Measurements from ENCODE around the gene RASSF7.

Gene RASSF7

DNA sequence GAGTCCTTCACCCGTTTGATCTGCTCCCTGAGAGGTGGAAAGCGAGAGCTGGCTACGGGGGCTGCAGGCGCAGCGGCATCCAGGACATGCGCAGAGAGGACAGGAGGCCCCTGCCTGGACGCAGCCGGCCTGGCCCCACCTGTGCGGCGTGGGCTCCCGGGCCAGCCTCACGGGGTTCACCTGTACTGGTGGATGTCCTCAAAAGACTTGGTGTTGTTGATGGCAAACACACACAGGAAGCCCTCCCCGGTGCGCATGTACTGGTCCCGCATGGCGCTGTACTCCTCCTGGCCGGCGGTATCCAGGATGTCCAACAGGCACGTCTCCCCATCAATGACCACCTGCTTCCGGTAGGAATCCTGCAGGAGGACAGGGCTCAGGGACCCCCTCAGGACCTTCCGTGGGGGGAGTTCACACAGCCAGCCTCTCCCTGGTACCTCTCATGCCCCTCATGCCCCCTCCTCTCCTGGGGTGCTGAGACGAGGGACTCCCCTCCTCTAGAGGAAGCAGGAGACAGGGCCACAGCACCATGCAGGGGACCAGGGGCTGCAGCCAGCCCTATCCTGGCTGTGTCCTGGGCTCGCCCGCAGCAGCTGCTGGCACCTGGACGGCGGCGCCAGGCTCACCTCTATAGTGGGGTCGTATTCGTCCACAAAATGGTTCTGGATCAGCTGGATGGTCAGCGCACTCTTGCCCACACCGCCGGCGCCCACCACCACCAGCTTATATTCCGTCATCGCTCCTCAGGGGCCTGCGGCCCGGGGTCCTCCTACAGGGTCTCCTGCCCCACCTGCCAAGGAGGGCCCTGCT, 27.0 kb upstream of the RASSF7 start:
- DNase-seq, result no peak

DNA sequence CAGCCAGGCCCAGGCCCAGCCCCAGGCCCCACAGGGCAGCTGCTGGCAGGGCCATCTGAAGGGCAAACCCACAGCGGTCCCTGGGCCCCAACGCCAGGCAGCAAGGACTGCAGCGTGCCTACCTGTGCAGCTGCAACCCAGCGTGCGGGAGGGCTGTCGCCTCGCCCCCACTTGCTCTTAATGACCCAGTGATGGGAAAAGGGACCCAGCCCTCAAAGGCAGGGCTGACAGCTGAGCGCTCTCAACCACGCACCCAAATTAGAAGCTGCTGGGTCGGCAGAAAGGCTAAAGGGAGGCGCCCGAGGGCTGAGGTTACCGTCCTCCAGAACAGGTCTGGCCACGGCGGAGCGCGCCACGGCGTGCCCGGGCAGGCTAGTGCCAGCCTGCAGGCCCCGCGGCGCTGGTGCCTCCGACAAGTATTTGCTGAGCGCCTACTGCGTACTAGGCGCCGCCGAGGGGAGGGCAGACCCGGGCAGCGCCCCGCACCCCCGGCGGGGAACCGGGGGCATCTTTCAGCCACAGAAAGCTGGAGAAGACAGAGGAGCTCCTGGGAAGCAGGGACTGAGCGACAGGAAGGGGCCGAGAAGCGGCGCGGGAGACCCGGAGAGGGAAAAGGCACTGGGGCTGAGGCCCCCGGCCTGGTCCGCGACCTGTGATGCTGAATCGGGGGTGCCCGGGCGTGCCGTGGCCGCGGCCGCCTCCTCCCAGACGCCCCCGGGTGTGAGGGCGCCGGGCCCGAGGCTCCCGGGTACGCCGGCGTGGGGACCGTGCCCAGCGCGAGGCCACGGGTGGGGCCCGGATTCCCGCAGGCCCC, 26.2 kb upstream of the RASSF7 start:
- no peak for DNase-seq

DNA sequence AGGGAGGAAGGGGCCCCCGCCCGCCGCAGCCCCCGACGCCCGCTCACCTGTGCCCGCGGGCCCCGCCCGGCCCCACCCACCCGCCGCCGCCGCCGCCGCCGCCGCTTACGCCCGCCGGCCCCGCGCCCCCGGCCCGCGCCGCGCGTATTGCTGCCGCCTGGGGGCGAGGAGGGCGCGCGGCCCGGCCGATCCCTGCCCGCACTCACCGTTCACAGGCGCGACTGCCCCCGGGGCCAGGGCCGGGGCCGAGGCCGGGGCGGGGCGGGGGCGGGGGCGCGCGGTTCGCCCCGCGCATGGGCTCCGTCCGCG, 25.6 kb upstream of the RASSF7 start:
- no peak for DNase-seq

DNA sequence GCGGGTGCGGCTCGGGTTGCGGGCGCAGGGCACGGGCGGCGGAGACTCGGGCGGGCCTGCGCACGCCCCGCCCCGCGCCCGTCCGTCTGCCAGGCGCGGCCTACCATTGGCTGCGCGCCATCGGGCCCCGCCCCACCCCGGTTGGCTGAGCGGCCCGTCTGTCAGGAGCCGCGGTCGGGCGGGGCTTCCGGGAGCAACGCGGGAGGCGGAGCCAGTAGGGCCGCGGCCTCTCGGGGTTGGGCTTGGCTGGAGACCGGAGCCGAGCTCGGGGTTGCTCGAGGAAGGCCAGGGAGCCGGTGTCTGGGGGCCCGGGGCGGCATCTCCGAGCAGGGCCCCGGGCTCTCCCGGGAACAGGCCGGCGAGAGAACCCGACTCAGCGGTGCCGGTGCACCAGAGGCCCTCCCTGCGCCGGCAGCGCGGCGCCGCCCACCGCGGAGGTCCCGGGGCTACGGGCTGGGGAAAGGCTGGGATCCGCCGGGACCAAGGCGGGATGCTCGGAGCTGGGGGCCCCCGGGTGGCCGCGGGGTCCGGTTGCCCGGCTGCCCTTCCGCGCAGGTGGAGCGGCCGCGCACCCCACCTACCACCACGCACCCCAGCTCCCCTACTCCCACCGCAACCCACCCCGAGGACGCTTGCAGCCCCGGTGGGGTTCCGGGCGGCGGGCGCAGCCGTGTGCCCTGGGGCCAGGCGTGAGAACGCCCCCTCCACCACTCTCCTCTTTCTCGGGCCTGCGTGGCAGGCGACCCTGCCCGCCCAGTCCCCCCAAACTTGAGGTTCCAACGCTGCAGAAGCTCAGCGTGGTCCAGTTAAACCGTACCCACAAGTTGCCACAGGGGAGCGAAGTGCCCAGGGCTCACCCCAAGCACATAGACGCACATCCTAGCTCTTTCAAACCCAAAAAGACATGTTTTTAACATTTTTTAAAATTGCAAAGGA, 25.0 kb upstream of the RASSF7 start, which contains the start of gene HRAS:
TSS of gene HRAS (minus strand) at position 58 of the 936 bp plus-strand sequence.
- peak; percentile 92 for DNase-seq

DNA sequence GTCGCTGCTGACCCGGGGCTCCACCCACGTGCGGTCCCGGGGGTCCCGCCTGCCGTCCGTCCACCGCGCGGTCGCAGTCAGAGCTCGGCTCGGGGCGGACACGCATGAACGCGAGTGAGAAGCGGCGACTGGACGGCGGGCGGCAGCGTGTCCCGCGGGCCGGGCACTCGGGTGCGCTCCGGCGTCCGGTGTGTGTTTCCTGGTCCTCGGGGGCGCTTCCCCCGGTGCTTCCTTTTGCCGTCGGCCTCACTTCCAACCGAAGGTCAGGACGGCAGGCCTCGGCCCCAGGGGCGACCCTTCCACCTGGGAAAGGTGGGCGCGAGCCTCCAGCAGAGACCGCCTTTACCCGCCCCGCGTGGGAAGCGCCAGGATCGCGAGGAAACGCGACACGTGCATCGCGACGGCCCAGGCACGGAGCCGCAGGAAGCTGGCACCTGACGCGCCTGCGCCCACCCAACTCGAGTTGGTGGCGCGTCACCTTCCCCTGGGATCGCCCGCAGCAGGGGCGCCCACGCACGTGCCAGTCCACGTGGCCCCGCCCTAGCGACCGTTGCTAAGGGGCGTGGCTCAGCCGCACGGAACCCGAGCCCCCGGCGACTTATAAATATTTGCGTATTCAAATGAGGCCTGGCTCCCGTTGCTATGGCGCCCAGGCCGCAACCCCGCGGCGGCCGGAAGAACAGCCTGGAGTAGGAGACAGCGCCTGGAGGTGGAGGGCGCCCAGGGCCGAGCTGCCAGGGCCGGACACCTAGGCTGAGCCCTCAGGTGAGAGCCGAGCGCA, 23.7 kb upstream of the RASSF7 start, which contains the start of gene LRRC56:
TSS of gene LRRC56 (plus strand) at position 687 of the 781 bp plus-strand sequence. CDS start 3,158 bp downstream, outside the sequence.
- DNase-seq, result peak; percentile 72

DNA sequence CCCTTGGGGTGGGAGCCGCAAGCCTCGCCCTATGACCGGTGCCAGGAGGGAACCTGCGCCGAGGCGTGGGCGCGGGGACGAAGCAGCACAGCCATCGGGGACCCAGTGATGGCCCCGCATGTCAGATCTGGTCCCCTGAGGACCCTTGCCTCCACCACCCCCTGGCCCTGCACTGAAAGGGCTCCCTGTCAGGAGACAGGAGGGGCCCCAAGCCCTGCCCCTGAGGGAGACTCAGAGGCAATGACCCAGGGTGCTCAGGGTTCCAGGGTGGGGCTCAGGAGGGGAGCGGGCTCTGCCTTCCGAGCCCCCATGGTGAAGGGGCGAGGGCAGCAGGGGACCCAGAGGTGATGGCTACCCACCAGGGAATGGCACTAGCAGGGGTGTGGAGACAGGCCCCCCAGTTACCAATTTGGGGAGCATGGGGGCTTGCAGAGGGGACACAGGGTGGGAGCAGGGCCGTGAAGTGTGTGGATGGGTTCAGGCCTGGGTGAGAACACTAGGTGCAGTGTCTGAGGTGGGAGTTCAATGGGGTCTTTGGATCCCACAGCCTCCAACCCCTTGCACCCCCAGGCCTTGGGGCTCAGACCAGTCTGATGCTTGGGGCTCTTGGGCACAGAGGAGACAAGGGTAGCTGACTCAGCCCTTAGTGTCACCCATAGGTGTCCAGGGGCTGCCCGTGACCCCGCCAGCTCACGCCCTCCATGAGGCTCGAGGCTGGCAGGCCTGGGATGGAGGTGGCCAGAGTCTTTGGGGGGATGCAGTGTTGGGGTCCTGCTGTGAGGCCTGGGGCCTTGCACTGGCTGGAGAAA, 22.9 kb upstream of the RASSF7 start:
- DNase-seq, result no peak

DNA sequence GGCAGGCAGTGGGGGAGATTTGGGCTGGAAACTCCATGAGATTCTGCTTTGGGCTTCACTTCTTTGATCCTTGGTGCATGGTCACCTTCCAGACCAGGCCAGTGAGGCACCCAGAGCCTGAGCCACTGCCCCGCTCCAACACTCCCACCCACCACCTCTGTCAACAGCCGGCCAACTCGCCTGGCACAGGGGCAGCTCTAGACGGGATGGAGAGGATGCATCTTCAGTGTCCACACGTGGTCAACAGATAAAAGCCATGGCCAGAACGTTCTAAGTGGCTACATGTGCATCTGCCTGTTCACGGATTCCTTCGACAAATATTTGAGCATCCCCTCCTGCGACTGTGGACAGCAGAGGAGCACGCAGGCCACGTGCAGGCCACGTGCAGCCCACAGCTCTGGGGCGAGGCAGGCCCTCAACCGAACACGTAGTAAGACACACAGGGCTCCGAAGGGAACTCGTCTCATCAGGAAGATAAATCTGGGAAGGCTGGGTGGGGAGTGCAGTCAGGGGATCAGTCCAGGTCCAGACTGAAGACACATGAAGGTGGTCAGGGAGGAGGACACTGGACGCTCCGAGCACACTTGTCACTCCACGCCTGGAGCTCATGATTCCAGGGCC, 22.2 kb upstream of the RASSF7 start:
- no peak for DNase-seq

DNA sequence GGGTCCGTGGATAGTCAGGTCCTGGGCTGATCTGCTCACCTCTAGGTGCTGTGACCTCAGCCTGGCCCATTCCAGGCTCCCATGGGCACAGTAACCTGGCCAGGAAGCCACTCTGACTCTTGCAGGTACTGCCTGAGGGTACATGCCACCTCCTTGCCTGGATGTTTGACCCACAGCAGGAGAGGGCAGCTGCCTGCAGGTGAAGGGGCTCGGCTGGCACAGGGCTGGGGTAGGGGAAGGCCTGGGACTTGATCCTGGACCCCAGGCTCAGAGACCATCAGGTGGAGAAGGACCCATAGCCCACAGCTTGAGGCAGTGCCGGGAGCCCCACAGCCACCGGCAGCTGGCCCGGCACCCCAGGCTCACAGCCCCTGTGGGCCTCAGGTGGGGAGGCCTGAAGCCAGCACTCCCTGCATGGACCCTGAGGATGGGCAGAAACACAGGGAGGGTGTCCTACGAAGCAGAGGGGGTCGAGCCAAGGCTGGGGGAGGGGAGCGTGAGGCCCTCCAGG, 20.7 kb upstream of the RASSF7 start:
- DNase-seq, result no peak

DNA sequence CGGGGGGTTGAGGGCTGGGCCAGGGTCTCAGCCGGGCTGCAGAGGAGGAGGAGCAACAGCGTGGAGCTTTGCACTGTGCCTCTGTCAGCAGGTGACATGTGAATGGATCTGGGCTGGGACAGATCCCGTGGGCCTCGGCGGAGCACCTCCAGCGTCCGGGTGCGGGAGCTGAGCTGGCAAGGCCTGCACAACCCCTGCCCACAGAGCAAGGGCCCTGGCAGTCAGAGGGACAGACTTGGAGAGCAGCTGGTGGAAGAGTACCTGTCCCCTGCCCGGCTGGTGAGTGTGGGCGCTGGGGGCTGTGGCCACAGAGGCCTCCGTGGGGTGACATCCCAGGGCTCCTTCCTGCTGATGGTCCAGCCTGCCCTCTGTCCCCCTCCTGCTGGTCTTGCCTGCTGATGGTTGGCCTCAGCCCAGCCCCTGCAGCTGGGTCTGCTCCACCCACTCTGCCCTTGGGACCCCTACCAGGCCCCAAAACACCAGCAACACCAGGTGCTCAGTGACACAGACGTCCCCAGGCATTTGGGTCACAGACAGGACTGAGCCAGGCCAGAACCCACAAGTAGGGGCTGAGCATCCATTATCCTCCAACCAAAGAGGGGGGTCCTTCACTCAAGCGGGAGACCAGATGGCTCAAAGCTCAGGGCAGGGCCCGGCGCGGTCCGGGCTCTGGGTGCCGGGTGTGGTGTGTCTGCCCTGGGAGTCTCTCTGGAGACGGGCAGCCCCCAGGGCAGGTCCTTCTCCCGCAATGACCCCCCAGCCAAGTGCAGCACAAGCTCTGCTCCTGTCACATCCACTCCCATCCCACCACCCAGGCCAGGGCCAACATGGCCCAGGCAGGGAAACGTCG, 20.0 kb upstream of the RASSF7 start:
- no peak for DNase-seq

DNA sequence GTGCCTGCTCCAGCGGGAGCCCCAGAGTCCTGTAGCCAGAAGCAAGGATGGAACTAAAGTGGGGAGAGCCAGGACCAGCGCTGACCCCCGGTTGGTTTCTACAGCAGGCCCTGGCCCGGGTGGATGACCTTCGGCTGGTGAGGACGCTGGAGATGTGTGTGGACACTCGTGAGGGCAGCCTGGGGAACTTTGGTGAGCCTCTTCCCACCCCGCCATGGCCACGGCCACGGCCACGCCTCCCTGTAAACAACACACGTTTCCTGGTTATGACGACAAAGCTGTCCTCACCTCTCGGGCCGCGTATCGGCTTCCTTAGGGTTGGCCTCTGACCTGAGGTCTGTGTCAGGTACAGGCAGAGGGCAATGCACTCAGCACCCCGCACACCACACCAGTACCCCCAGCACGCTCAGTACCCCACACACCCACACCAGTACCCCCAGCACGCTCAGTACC, 19.3 kb upstream of the RASSF7 start:
- DNase-seq, result no peak

DNA sequence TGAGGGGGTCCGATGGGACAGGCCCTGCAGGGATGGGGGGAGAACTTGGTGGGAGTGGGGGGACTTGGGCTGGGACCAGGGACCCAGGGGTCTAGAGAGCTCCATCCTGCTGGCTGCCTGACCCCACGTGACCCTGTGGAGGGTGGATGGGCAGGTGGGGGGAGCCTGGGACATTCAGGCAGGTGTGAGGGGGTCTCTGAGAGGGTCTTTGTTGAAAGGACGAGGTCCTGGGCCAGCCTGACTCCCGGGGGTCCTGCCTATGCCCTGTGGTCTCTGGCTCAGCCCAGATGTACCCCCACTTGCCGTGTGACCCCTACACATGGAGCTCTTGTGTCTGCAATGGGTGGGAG, 16.0 kb upstream of the RASSF7 start:
- DNase-seq, result no peak

DNA sequence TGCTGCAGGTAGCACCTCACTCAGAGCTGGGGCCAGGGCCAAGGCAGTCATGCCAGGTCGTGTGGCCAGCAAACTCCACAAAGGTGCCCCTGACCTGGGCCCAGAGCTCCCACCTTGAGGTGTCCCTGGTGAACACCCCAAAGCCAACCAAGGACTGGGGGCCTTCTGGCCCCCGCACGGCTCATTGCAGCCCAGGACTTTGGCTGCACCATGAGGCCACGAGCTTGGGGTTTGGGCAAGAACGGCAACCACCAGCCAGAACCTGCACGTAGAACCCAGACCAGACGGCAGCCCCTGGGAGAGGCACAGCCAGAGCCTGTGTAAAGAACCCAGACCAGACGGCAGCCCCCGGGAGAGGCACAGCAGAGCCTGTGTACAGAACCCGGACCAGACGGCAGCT, 15.6 kb upstream of the RASSF7 start:
- no peak for DNase-seq

DNA sequence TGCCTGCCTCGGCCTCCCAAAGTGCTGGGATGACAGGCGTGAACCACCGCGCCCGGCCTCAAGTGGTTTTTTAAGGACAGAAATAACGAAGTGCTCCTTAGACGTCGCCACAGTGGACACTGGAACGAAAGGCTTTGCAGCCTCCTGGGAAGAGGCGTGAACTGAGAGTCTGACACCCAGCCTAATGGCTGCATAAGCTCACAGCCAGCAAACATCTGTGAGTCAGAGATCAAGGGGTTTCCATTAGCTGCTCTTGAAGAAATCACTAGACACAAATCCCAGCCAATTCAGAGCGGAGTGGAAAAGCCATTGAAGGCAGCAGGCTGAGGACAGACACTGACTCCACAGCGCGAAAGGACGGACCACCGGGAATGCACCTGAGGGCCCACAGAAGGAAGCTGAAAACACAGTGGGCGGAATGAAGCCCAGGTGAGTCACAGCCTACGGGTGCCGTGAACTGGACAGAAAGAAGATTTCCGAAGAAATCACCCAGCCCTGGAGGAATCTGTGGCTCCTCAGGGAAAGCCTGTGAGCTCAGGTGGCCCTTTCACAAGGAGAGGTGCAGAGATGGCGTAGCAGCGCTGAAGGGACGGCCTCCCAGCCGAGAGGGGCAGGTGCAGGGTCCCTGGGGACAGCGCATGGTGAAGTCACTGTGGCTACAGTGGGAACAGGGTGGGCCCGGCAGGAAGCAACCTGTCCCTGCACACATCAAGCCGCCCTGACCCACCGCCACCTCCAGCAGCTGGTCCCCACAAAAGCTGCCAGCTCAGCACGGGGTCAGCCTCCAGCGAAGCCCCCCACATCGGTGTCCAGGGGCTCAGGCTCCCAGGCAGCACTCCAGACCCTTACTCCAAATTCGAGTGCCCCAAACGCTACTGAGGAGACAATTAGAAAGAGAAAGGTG, 11.8 kb upstream of the RASSF7 start:
- DNase-seq, result no peak

DNA sequence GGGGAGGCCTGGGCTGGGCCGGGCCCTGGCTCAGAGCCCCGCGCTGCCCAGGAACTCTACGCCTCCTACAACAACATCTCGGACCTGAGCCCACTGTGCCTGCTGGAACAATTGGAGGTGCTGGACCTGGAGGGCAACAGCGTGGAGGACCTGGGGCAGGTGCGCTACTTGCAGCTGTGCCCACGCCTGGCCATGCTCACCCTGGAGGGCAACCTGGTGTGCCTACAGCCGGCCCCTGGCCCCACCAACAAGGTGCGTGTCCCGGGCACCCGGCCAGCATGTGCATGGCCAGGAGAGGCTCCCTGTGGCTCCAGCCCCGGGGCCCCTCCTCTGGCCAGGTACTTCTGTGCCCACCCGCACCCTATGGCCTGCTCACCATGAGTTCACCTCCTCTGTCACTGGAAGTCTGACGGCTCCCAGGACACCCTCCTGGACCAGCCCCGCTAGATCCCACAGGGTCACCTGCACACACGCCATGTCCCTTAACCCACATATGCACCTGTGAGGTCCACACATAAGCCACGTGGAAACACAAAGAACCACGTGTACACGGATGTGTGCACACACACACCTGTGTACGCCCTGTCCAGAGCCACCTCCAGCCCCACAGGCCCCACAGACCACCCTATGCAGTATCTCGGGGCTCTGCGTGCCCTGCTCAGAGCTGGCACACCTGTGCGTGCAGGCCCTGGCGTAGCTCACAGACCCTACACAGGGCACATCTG, 10.6 kb upstream of the RASSF7 start:
- no peak for DNase-seq

DNA sequence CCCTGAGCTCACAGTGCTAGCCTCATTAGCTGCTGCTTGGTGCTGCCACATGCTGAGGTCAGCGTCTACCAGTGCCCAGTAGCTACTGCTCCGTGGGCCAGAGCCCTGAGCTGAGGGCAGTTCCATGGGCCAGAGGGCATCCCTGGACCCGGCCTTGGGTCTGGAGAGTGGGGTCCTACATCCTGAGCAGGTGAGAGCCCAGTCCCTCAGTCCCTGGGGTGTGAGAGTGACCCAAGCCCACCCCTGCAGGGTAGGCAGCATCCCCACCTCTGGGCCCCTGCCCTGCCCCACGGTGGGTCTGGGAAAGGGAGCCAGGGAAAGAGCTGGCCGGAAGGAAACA, 10.1 kb upstream of the RASSF7 start:
- DNase-seq, result no peak

DNA sequence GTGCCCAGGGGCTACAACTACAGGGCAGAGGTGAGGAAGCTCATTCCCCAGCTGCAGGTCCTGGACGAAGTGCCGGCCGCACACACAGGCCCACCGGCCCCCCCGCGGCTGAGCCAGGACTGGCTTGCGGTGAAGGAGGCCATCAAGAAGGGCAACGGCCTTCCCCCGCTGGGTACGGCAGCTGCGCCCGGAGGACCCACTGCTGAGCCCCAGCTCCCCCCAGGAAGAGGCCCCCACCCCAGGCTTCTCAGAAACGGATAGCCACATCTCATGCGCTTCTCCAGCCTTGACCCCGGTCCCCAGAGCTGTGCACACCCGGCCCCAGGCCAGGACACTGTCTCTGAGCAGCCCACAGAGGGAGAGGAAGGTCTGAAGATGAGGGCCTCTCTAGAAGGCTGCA, 9.6 kb upstream of the RASSF7 start:
- DNase-seq, result no peak

DNA sequence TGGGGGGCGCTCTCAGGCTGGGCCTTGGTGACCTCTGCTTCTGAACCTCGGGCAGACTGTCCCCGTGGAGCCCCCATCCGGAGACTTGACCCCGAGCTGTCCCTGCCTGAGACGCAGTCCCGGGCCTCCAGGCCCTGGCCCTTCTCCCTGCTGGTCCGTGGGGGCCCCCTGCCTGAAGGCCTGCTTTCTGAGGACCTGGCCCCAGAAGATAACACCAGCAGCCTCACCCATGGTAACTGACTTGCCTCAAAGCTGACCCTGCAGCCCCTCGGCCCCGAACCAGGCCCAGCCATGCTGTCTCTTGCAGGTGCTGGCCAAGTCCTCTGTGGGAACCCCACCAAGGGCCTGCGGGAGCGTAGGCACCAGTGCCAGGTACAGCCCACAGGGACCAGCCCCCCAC, 9.2 kb upstream of the RASSF7 start:
- DNase-seq, result no peak

Measured in fibroblast of upper back skin (primary cell).